DMS153 (cell line): ENCODE measurements around the gene STX12.
"Not testable (repeated sequence)": the region's sequence is repeated elsewhere in the genome, so short reads cannot be mapped to it uniquely, and the experiment has no call there.

Experiments
- DNase-seq: peaks from one replicate; lab custom pipeline; 2025; lab: John Stamatoyannopoulos, UW

STX12 gene

DNA sequence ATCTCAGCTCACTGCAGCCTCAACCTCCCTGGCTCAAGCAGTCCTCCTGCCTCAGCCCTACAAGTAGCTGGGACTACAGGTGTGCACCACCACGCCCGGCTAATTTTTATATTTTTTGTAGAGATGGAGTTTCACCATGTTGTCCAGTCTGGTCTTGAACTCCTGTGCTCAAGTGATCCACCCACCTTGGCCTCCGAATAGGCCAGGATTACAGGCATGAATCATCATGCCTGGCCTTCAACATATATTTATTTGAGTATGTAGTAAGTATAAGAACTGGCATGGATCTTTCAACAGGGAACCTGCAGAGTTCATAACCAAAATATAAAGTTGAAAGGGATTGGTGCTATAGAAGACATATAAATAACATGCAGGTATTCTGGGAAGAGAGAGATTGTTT, 2.3 kb downstream of the STX12 start:
- DNase-seq = not testable (repeated sequence)

DNA sequence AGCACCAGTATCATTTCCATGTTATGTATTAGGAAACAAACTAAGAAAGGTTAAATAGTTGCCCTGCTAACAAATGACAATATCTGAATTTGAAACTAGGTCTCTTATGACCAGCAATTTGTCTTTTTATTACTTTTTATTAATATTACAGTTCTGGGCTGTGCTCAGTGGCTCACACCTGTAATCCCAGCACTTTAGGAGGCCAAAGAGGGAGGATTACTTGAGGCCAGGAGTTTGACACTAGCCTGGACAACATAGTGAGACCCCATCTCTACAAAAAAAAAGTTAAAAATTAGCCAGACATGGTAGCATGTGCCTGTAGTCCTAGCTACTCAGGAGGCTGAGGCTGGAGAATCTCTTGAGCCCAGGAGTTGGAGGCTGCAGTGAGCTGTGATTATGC, 3.3 kb downstream of the STX12 start:
- DNase-seq = not testable (repeated sequence)

DNA sequence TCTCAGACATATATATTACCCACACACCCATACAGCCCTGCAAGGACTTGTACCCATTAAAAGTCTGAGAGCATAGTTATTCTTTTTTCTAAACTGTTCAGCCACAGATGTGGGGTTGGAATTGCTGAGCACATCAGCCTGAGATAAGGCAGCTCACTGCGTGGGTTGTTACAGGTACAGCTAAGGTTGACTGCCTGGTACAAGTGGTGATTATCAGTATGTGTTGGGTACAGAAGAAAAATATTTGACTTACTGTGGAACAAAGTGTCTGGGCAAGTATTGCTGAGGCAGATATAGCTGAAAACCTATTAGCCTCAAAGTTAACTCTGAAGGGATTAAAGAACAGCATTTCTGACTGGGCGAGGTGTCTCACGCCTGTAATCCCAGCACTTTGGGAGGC, 5.0 kb downstream of the STX12 start:
- no peak for DNase-seq

DNA sequence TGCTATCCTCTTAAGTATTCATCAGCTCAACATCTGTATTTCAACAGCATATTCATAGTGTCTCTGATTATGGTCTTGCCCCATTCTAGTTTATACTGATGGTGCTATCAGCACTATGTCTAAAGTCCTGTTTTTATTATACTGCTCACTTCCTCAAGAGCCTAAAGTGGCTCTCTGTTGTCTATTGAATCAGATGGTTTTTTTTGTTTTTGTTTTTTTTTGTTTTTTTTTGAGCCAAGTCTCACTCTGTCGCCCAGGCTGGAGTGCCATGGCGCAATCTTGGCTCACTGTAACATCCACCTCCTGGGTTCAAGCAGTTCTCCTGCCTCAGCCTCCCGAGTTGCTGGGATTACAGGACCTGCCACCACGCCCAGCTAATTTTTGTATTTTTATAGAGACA, 6.1 kb downstream of the STX12 start:
- DNase-seq = no peak

DNA sequence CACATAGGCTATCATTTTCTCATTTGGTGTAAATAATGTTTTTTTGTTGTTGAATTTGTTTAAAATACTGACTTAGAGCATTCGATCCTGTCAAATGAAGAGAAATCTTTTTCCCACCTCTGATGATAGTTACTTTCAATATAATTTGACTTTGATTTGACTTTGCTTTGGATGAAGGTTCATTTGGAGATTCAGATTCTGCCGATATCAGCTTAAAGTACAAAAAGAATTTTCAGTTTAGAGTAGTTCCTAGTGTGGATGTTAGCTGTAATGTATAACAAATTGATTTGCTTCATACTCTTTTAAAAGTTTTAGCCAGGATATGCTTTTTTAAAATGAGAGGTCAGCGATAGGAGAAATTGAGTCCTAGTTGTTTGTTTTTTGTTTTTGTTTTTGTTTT, 9.9 kb downstream of the STX12 start:
- DNase-seq = no peak

DNA sequence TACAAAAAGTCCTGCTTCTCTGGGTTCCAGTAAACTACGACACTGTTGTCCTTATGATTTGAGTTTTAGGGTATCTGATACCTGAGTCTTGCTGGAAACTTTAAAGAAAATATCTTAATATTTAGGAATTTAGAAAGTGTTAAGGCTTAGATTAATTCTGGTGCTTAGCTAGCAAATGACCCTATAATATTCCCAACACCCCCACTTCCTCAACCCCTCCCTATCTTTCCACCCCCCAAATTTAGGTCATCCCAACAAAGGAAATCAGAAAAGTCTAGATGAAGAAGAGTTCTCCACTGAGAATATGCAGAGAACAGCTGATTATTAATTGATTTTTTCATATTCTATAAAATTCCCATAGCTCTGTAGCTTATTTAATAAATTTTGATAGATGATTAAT, 11.7 kb downstream of the STX12 start:
- no peak for DNase-seq

DNA sequence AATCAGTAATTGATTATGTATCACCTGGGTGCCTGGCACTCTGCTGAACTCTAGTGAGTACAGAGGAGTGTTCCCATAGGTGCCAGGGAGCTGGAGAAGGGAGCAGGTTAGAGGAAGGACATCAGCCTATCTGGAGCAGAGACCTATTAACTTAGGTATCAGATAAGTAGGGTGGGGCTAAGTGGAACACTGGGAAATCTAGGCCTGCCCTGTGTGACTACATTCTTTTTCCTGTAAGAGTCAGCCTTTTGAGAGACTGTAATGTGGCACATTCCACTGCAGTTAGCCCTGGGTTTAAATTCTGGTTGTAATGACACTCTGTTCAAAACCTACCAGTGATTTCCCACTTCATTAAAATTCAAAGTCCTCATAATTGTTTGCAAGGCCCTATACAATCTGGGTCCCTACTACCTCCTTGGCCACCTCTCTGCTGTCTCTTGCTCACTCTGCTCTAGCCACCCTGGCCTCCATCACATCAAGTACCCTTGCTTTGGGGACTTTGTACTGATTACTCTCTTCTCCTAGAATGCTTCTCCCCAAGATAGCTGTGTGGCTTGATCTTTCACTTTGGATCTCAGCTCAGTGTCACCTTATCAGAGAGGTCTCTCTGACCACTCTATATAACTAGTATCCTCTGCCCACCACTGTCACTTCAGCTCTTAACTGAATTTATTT, 12.9 kb downstream of the STX12 start:
- no peak for DNase-seq

DNA sequence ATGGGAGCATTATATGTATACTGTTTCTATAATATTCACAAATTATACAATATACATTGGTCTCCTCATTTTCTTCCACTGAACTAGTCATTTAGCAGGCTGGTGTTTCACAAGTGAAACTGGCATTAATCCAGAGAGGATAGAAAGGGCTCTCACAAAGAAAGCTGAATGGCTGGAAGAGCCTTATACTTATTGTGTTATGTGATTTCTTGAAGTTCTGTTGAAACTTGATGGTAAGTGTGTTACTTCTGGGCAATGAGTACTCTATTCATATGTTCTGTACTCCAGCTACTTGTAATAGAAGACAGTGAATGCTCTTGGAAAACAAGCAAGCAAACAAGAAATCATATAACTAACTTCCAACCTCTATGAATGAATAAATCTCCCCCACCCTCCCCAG, 14.9 kb downstream of the STX12 start:
- DNase-seq = no peak

DNA sequence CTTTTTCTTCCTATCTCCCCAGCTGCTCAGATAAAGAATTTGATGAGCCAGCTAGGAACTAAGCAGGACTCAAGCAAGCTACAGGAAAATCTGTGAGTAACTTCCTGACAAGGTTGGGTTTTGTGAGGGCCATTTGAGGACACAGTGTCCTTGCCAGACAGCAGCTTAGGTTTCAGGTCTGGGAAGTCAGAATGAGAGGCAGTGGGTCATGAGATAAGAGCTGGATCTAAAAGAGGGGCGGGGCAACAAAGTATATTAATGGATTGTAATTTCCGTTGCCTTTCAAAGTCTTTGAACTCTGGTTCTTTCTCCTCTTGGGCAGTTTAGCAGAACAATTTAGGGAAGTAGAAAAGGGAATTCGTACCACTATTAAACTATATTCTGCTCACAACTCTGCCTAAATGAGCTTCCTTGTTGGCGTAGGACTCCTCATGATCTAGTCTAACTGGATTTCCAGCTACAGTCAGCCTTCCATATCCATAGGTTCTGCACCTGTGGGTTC, 16.6 kb downstream of the STX12 start:
- no peak for DNase-seq

DNA sequence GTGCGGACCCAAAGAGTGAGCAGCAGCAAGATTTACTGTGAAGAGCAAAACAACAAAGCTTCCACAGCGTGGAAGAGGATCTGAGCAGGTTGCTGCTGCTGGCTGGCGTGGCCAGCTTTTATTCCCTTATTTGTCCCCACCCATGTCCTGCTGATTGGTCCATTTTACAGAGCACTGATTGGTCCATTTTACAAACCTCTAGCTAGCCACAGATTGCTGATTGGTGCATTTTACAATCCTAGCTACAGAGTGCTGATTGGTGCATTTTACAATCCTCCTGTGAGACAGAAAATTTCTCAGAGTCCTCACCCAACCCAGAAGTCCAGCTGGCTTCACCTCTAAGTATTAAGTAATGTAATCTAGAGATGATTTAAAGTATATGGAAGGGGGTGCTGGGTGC, 17.3 kb downstream of the STX12 start:
- not testable (repeated sequence) for DNase-seq

DNA sequence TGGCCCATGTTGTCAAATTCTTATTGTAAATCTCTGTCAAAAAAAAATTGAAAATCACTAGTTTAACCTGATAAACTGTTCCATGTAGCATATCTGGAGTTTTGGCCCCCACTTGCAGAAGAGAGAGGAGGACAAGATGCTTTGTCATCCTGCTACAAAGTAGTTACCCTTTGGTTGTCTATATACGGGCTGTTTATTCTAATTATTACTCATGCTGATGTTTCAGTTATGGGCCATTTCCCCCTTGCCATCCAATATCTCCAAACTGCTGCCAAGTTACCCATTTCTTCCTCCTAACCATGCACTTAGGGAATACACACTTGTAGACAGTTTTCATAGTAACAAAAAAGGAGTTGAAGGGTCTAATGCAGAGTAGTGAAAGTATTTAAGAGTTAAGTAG, 22.6 kb downstream of the STX12 start:
- DNase-seq = no peak

DNA sequence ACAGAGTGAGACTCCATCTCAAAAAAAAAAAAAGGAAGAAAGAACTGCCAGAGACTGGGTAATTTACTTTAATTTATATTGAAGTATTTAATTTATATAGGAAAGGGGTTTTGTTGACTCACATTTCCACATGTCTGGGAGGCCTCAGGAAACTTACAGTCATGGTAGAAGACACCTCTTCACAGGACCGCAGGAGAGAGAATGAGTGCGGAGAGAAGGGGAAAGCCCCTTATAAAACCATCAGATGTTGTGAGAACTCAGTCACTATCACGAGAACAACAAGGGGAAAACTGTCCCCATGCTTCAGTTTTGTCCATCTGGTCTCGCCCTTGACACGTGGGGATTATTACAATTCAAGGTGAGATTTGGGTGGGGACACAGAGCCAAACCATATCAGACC, 31.8 kb downstream of the STX12 start:
- DNase-seq = no peak

DNA sequence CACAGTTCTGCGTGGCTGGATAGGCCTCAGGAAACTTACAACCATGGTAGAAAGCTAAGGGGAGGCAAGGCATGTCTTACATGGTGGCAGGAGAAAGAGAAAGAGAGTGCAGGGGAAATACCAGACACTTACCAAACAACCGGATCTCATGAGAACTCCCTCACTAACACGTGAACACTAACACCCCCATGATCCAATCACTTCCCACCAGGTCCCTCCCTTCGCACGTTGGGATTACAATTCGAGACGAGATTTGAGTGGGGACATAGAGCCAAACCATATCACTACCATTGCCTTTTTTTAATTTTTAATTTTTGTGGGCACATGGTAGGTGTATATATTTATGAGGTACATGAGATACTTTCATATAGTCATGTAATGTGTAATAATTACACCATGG, 33.7 kb downstream of the STX12 start:
- no peak for DNase-seq

DNA sequence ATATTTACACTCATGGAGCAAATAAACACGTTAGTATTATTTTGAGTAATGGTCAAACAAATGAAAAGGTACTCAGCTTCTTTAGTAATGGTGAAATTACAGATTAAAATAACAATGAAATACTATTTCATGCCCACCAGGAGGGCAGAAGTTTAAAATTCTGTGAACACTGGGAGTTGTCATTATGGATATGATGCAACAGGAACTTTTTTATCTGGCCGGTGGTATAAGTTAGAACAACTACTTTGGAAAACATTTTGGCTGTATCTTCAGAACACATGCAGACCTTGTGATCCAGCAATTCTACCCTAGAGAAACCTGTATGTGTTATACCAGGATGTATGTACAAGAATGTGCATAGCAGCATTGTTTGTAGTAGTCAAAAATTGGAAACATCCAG, 34.4 kb downstream of the STX12 start:
- no peak for DNase-seq

DNA sequence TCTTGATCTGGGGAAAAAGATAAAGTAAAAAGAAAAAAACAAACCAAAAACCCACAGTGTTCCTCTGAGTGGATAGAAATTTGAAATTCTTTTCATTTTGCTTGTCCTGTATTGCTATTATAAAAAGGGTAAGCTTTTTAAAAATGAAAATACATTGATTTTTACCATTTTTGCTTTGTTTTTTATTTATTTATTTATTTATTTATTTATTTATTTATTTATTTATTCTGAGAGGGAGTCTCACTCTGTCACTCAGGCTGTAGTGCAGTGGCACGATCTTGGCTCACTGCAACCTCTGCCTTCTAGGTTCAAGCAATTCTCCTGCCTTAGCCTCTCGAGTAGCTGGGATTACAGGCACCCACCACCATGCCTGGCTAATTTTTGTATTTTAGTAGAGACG, 35.1 kb downstream of the STX12 start:
- not testable (repeated sequence) for DNase-seq

DNA sequence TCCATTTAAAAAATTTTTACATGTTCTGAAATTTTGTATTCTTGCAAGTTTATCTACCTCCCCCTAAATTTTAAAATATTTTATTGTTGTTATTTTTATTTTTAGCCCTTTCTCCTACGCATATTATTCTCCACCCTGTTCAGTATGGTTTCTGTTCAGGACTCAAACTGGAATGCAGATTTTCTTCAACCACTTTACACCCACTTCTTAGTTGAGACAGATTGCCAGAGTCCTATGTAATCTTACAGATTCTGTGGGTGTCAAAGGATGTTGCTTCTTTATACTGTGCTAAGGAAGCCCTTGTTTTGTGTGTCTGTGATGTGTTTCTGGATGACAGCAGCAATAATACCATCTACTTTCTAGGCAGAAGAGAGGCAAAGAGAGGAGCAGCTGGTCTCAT, 36.9 kb downstream of the STX12 start:
- DNase-seq = no peak

DNA sequence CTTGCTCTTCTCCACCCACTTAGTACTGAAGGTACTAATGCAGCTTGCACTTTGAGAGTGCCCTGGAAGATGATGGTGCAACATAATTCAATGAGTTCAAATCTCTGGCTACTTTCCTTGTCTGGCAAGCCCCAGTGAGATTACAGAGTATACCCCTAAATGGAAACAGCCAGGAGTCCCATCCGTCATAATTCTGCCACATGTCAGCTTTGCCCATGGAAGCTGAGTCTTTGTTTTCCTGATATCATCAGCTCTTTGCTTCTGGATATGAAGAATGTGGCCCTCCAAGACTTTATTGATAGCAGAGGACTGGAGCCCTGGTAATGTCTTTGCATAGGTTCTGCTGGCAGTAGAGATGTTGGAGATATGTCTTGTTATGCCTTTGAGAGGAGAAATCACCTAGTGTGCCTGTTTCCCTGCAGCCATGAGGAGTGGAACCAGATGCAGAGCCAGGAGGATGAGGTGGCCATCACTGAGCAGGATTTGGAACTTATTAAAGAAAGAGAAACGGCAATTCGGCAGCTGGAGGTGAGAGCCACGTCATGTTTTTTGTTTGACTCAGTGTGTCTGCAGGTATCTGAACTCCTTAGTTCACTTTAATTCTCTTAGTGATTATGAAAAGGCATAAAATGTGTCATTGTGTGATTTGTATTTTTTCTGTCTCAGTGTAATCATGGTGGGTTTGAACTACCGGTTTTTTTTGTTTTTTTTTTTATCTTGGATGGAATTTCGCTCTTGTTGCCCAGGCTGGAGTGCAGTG, 38.9 kb downstream of the STX12 start:
- DNase-seq = no peak

DNA sequence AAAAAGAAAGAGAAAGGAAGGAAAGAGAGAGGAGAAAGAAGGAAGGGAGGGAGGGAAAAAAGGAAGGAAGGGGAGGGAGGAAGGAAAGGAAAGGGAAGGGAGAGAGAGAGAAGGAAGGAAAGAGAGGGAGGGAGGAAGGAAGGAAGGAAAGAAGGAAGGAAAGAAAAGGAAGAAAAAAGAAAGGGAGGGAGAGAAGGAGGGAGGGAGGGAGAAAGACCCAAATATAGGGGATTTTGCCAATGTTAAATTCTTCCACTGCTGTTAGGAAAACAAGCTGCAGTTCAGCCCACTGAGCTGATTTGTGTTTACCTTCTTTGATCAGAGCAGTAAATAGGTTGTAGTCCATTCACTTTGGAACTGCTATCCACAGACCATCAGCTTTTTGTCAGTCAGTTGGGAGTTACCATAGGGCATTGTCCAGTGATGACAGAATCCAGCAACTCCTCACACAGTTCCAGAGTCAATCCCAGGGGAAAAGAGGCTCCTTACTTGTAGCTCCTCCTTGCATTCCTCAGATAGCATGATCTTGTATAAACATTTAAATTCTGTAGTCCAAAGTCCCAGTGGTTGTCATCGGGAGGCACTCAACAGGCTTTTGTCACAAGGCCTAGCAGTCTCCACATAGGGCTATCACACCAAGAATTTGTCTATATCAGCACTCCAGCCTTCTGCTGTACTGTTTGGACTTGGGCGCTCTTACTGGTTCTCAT, 44.1 kb downstream of the STX12 start:
- no peak for DNase-seq

DNA sequence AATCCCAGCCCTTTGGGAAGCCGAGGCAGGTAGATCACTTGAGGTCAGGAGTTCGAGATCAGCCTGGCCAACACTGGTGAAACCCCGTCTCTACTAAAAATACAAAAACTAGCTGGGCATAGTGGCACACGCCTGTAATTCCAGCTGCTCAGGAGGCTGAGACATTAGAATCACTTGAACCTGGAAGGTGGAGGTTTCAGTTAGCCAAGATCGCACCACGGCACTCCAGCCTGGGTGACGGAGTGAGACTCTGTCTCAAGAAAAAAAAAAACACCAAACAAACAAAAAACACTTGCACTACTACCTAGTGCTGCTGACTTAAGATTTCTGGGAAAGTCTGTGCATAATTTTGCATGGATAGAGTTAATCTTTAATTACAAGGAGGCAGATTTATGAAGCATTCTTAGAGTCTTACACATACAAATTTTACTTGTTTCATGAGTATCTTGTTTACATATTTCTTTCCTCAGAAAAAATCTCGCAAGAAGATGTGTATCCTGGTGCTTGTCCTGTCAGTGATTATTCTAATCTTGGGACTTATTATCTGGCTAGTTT, 48.8 kb downstream of the STX12 start:
- no peak for DNase-seq

DNA sequence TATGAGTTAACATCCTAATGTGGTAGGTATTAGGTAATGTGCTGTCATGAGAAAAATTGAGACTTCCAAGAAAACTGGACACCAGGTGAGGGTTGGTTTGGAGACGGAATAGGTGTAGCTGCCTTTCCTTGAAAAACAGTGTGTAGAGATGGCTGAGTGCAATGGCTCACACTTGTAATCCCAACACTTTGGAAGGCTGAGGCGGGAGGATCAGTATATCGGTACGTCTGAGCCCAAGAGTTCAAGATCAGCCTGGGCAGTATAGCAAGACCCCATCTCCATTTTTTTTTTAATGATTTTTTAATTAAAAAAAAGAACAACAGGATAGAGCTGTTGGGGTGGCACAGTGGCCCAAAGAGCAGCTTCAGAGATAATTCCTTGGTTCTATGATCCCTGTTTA, 50.8 kb downstream of the STX12 start:
- DNase-seq = no peak

DNA sequence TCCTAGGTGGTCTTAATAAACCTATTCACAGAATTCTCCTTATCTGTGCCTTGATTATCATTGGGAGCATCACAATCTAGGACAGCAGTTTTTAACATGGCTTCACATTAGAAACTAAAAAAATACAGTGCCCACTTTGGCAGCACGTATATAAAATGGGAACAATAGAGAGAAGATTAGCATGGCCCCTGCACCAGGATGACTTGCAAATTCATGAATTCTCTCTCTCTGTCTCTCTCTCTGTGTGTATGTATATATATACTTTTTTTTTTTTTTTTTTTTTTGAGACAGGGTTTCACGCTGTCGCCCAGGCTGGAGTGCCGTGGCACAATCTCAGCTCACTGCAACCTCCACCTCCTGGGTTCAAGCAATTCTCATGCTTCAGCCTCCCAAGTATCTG, 51.4 kb downstream of the STX12 start:
- DNase-seq = no peak

DNA sequence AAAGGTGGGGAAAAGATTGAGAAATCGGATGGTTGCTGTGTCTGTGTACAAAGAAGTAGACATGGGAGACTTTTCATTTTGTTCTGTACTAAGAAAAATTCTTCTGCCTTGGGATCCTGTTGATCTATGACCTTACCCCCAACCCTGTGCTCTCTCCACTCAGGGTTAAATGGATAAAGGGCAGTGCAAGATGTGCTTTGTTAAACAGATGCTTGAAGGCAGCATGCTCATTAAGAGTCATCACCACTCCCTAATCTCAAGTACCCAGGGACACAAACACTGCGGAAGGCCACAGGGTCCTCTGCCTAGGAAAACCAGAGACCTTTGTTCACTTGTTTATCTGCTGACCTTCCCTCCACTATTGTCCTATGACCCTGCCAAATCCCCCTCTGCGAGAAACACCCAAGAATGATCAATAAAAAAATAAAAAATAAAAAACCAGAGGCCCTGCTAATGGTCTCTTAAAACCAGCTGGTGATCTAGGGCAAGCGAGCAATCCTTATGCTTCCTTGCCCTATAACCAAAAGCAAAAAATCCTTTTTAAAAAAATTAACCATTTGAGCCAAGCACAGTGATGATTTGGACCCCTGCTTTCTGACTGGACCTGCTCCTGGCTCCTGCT, 56.4 kb downstream of the STX12 start:
- not testable (repeated sequence) for DNase-seq
